T-helper 1 cell treated with Interleukin-12 subunit alpha and Interleukin-12 subunit beta and Interleukin-4 antibody, amounts not matched to agents 30 ng/mL and 1 ng/mL, for 36 hours (primary cell): ENCODE results near the gene ZNF292. TPM values are rescaled to one million over a fixed set of nuclear protein-coding genes. Genes with fewer than 3 reads are reported as not detected.
"Not testable (repeated sequence)": the region's sequence is repeated elsewhere in the genome, so short reads cannot be mapped to it uniquely, and the experiment has no call there.

Source experiments
- intact Hi-C: fragments of 100-400 bp; cut with micrococcal nuclease; formaldehyde crosslinking; loops from one replicate; pipeline ENCODE4 v1.15.1; 2024
- total RNA-seq: library from RNA; stranded (reverse); gene quantifications from 2 replicates; pipeline ENCODE4 v1.2.3, GENCODE V29; 2022

Gene ZNF292
- total RNA-seq, 1 donor from 2014 or later: 54.9 TPM

GRCh38 chr6:87261534-87261933, 106.2 kb downstream of the ZNF292 start:
- intact Hi-C loops: no loop called here

- intact Hi-C loops: no loop called here
Observed at GRCh38 chr6:87264481-87264880, 109.1 kb downstream of the ZNF292 start.

- intact Hi-C loops: no loop called here
Observed at GRCh38 chr6:87274660-87275274, 119.4 kb downstream of the ZNF292 start.

- intact Hi-C loops: no loop called here
Observed at GRCh38 chr6:87276624-87277023, 121.3 kb downstream of the ZNF292 start.

GRCh38 chr6:87277123-87277522, 121.8 kb downstream of the ZNF292 start:
- intact Hi-C loops: no loop called here

GRCh38 chr6:87279196-87279595, 123.8 kb downstream of the ZNF292 start:
- intact Hi-C loops: no loop called here

GRCh38 chr6:87281426-87281825, 126.1 kb downstream of the ZNF292 start:
- intact Hi-C loops: no loop called here

- intact Hi-C loops: no loop called here
Observed at GRCh38 chr6:87282743-87283142, 127.4 kb downstream of the ZNF292 start.

GRCh38 chr6:87283461-87283860, 128.1 kb downstream of the ZNF292 start:
- intact Hi-C loops: no loop called here

- intact Hi-C loops: no loop called here
Observed at GRCh38 chr6:87287251-87287650, 131.9 kb downstream of the ZNF292 start.

- intact Hi-C loops: no loop called here
Observed at GRCh38 chr6:87289571-87289970, 134.2 kb downstream of the ZNF292 start.

- intact Hi-C loops: no loop called here
Observed at GRCh38 chr6:87291883-87292282, 136.5 kb downstream of the ZNF292 start.

GRCh38 chr6:87293526-87293925, 138.2 kb downstream of the ZNF292 start:
- intact Hi-C loops: no loop called here

GRCh38 chr6:87297119-87297518, 141.8 kb downstream of the ZNF292 start:
- intact Hi-C loops: no loop called here

- intact Hi-C loops: not testable (repeated sequence)
Observed at GRCh38 chr6:87301277-87301676, 145.9 kb downstream of the ZNF292 start.

- intact Hi-C loops: no loop called here
Observed at GRCh38 chr6:87308970-87309369, 153.6 kb downstream of the ZNF292 start.

- intact Hi-C loops: no loop called here
Observed at GRCh38 chr6:87312860-87313259, 157.5 kb downstream of the ZNF292 start.

Other genes starting within 250 kb of the ZNF292 start
- not detected in 2 replicates for gene HTR1E, start 218.0 kb upstream of the ZNF292 start, total RNA-seq
- gene CGA, start 60.5 kb upstream of the ZNF292 start, total RNA-seq: not detected in 2 replicates
- 9.7 and 10.9 TPM in 2 replicates for gene SMIM8, start 167.0 kb downstream of the ZNF292 start, total RNA-seq
- gene GJB7, start 173.7 kb downstream of the ZNF292 start, total RNA-seq: not detected in 2 replicates
- gene C6orf163, start 189.2 kb downstream of the ZNF292 start, total RNA-seq: 3.2 and 4.0 TPM in 2 replicates